SU-DHL-6 (cell line): Measurements from ENCODE around the gene RHEX.

Experiments
- CTCF ChIP-seq: fragments of 200-600 bp; sonication (generic); IDR thresholded peaks from one replicate; pipeline ENCODE4 v1.5.1; 2017; ENCODE audit warnings: antibody characterized with exemption, mild to moderate bottlenecking, low read length, moderate library complexity; ENCODE audit not compliant: insufficient read depth, poor library complexity, severe bottlenecking
- EZH2phosphoT487 ChIP-seq: fragments of 200-600 bp; sonication (generic), shearing (Covaris generic); conservative IDR thresholded peaks from 2 replicates; pipeline ENCODE4 v1.6.1; 2018; ENCODE audit warnings: mild to moderate bottlenecking, antibody characterized with exemption, low read length, moderate library complexity, mixed read lengths

GRCh38 chr1:206066479-206067171, 13.7 kb downstream of the RHEX start:
- TF ChIP-seq CTCF (no peak), EZH2phosphoT487 (no peak)
